OCI-LY1 (cell line): Measurements from ENCODE around the gene FBXO45.

Source experiments
- H2AFZ ChIP-seq: fragments of 200-600 bp; sonication (generic), shearing (Covaris generic); 2 replicates; pipeline ENCODE4 v1.6.0; 2014; ENCODE audit warnings: antibody characterized with exemption, mild to moderate bottlenecking, low read length
- H3F3A ChIP-seq: fragments of 200-600 bp; sonication (generic), shearing (Covaris generic); 2 replicates; pipeline ENCODE4 v1.6.0; 2014; ENCODE audit warnings: mild to moderate bottlenecking, antibody characterized with exemption, low read length, moderate library complexity; ENCODE audit not compliant: insufficient read depth
- H3K27ac ChIP-seq: fragments of 200-600 bp; sonication (generic); 2 replicates; pipeline ENCODE4 v1.5.1; 2014; ENCODE audit warnings: low read length, mixed run types, mild to moderate bottlenecking, low read depth; ENCODE audit not compliant: poor library complexity, severe bottlenecking
- H3K27me3 ChIP-seq: fragments of 200-600 bp; sonication (generic); 2 replicates; pipeline ENCODE4 v1.6.0; 2014; ENCODE audit warnings: antibody characterized with exemption, mild to moderate bottlenecking, low read length, moderate library complexity; ENCODE audit not compliant: insufficient read depth
- H3K36me3 ChIP-seq: fragments of 200-600 bp; sonication (generic); 2 replicates; pipeline ENCODE4 v1.6.1; 2014; ENCODE audit warnings: mild to moderate bottlenecking, antibody characterized with exemption, low read length, moderate library complexity, mixed read lengths; ENCODE audit not compliant: insufficient read depth
- H3K4me1 ChIP-seq: fragments of 200-600 bp; sonication (generic); 2 replicates; pipeline ENCODE4 v1.5.1; 2014; ENCODE audit warnings: mild to moderate bottlenecking, low read length, moderate library complexity; ENCODE audit not compliant: insufficient read depth, severe bottlenecking
- H3K4me2 ChIP-seq: fragments of 200-600 bp; sonication (generic), shearing (Covaris generic); 2 replicates; pipeline ENCODE4 v1.6.1; 2014; ENCODE audit warnings: low read length
- H3K4me3 ChIP-seq: fragments of 200-600 bp; sonication (generic); 2 replicates; pipeline ENCODE4 v1.5.1; 2014; ENCODE audit warnings: low read length, low read depth, mild to moderate bottlenecking, mixed read lengths; ENCODE audit not compliant: poor library complexity, severe bottlenecking
- H3K79me2 ChIP-seq: fragments of 200-600 bp; shearing (Covaris generic); 2 replicates; pipeline ENCODE4 v1.6.1; 2016; ENCODE audit warnings: mixed run types, low read length, mixed read lengths; ENCODE audit not compliant: insufficient read depth
- H3K9ac ChIP-seq: fragments of 200-600 bp; sonication (generic), shearing (Covaris generic); 2 replicates; pipeline ENCODE4 v1.6.1; 2014; ENCODE audit warnings: mild to moderate bottlenecking, low read length, mixed read lengths
- H3K9me2 ChIP-seq: fragments of 200-600 bp; sonication (generic), shearing (Covaris generic); 2 replicates; pipeline ENCODE4 v1.6.1; 2014; ENCODE audit warnings: low read depth, mild to moderate bottlenecking, low read length, mixed read lengths
- H3K9me3 ChIP-seq: fragments of 200-600 bp; shearing (Covaris generic); 2 replicates; pipeline ENCODE4 v1.6.1; 2014; ENCODE audit warnings: low read length, mixed read lengths
- H4K20me1 ChIP-seq: fragments of 200-600 bp; sonication (generic), shearing (Covaris generic); 2 replicates; pipeline ENCODE4 v1.6.0; 2016; ENCODE audit warnings: mild to moderate bottlenecking, low read length; ENCODE audit not compliant: insufficient read depth
- CTCF ChIP-seq: fragments of 200-600 bp; sonication (generic), shearing (Covaris generic); IDR thresholded peaks from 2 replicates; pipeline ENCODE4 v1.5.1; 2017; ENCODE audit warnings: mild to moderate bottlenecking, antibody characterized with exemption, low read length, moderate library complexity, mixed read lengths
- EZH2 ChIP-seq: fragments of 200-600 bp; sonication (generic), shearing (Covaris generic); IDR thresholded peaks from 2 replicates; pipeline ENCODE4 v1.8.0; 2017; ENCODE audit warnings: borderline replicate concordance, mixed run types, mild to moderate bottlenecking, antibody characterized with exemption, low read length, moderate library complexity, mixed read lengths

The FBXO45 gene

GRCh38 chr3:196633555-196634151, 65.2 kb downstream of the FBXO45 start:
- H3K27me3 ChIP-seq, result no peaks in the 10 kb centered on the region; the same call in 1 of the 2 replicates
- H3K9me3 ChIP-seq, result no peaks in the 10 kb centered on the region
- H3K9me2 ChIP-seq, result no peaks in the 10 kb centered on the region
- H3K36me3 ChIP-seq, result no peaks in the 10 kb centered on the region
- H3K9ac ChIP-seq, result no peak overlapping the region
- no peak overlapping the region for H3K4me3 ChIP-seq
- no peaks in the 10 kb centered on the region for H3K79me2 ChIP-seq
- peaks cover 18% of the 10 kb centered on the region for H3K4me1 ChIP-seq
- H3F3A ChIP-seq, result no peaks in the 10 kb centered on the region
- no peak overlapping the region for H3K27ac ChIP-seq
- H2AFZ ChIP-seq, result no peak overlapping the region
- no peaks in the 10 kb centered on the region for H4K20me1 ChIP-seq
- TF ChIP-seq CTCF, result no peak
- TF ChIP-seq EZH2, result no peak
- no peak overlapping the region for H3K4me2 ChIP-seq

GRCh38 chr3:196634224-196634623, 65.8 kb downstream of the FBXO45 start:
- Histone ChIP-seq H3K9me3 (no peaks in the 10 kb centered on the region), H3K79me2 (no peaks in the 10 kb centered on the region), H4K20me1 (no peaks in the 10 kb centered on the region), H3K4me3 (no peak overlapping the region), H3K36me3 (no peaks in the 10 kb centered on the region), H3K27ac (no peak overlapping the region), H3K4me1 (peaks cover 20% of the 10 kb centered on the region), H3K27me3 (no peaks in the 10 kb centered on the region; the same call in 1 of the 2 replicates), H3K9me2 (no peaks in the 10 kb centered on the region), H3F3A (no peaks in the 10 kb centered on the region), H3K9ac (no peak overlapping the region), H3K4me2 (no peak overlapping the region), H2AFZ (no peak overlapping the region)
- TF ChIP-seq EZH2 (no peak), CTCF (no peak)

- Histone ChIP-seq H3K9ac (no peak overlapping the region), H4K20me1 (no peaks in the 10 kb centered on the region), H2AFZ (no peak overlapping the region), H3K4me1 (peaks cover 25% of the 10 kb centered on the region), H3K4me3 (no peak overlapping the region), H3K27ac (no peak overlapping the region), H3K9me2 (no peaks in the 10 kb centered on the region), H3K79me2 (no peaks in the 10 kb centered on the region), H3K36me3 (no peaks in the 10 kb centered on the region), H3F3A (no peaks in the 10 kb centered on the region), H3K9me3 (no peaks in the 10 kb centered on the region), H3K27me3 (peaks cover 2% of the 10 kb centered on the region; the same call in 1 of the 2 replicates), H3K4me2 (no peak overlapping the region)
- no peak for TF ChIP-seq CTCF
- TF ChIP-seq EZH2, result no peak
Measured at GRCh38 chr3:196634829-196635228, 66.4 kb downstream of the FBXO45 start.
